GM12878 (cell line): Measurements from ENCODE around the gene MYLIP. TPM values are rescaled to one million over a fixed set of nuclear protein-coding genes. Genes with fewer than 3 reads are reported as not detected.

Experiments
- CEBPB ChIP-seq, 2 experiments: fragments of 150-350 bp in 1 of 2; IDR thresholded peaks; 2 replicates each; pipeline ENCODE4 v1.6.1; 2012 to 2014; ENCODE audit warnings: low read depth in 2 of 2, low read length in 2 of 2, borderline replicate concordance in 1 of 2, inconsistent platforms in 1 of 2
- CHD2 ChIP-seq: IDR thresholded peaks from 2 replicates; pipeline ENCODE4 v1.6.1; 2011; ENCODE audit warnings: low read depth, low read length, improper control_type of control experiment, borderline replicate concordance
- CREB1 ChIP-seq: IDR thresholded peaks from 2 replicates; pipeline ENCODE4 v1.6.1; 2012; ENCODE audit warnings: low read depth, mild to moderate bottlenecking, inconsistent platforms
- DPF2 ChIP-seq: fragments of 450-650 bp; IDR thresholded peaks from 2 replicates; pipeline ENCODE4 v1.6.1; 2017; ENCODE audit warnings: mild to moderate bottlenecking
- ETV6 ChIP-seq, 2 experiments: fragments of 450-650 bp in 1 of 2; IDR thresholded peaks in 1 of 2; conservative IDR thresholded peaks in 1 of 2; 2 replicates each; pipeline ENCODE4 v1.6.1; 2014; ENCODE audit warnings: antibody characterized with exemption in 1 of 2, borderline replicate concordance in 1 of 2, low read depth in 1 of 2, mild to moderate bottlenecking in 1 of 2, moderate library complexity in 1 of 2
- EZH2 ChIP-seq: IDR thresholded peaks from 2 replicates; pipeline ENCODE4 v1.6.1; 2012; ENCODE audit warnings: low read depth, mild to moderate bottlenecking, control low read depth, inconsistent platforms, low read length, borderline replicate concordance; ENCODE audit not compliant: control insufficient read depth
- FOXM1 ChIP-seq: IDR thresholded peaks from 2 replicates; pipeline ENCODE4 v1.6.1; 2012; ENCODE audit warnings: low read depth, mild to moderate bottlenecking, inconsistent platforms, low read length, moderate library complexity
- MTA2 ChIP-seq: fragments of 450-650 bp; IDR thresholded peaks from 2 replicates; pipeline ENCODE4 v1.6.1; 2016; ENCODE audit warnings: low read depth, mild to moderate bottlenecking, moderate library complexity
- NFYA ChIP-seq: IDR thresholded peaks from 2 replicates; pipeline ENCODE4 v1.6.1; 2011; ENCODE audit warnings: low read depth, mild to moderate bottlenecking, low read length, improper control_type of control experiment, borderline replicate concordance
- NFYB ChIP-seq: IDR thresholded peaks from 2 replicates; pipeline ENCODE4 v1.6.1; 2011; ENCODE audit warnings: low read depth, mild to moderate bottlenecking, low read length, improper control_type of control experiment, moderate library complexity; ENCODE audit not compliant: insufficient read depth
- NR2F1 ChIP-seq: fragments of 450-650 bp; conservative IDR thresholded peaks from 2 replicates; pipeline ENCODE4 v1.6.1; 2017; ENCODE audit warnings: mild to moderate bottlenecking
- PAX5 ChIP-seq: IDR thresholded peaks from 2 replicates; pipeline ENCODE4 v1.6.1; 2011; ENCODE audit warnings: low read depth, low read length, borderline replicate concordance
- POU2F2 ChIP-seq: IDR thresholded peaks from 3 replicates; pipeline ENCODE4 v1.6.1; 2011; ENCODE audit warnings: low read depth, mild to moderate bottlenecking, low read length, borderline replicate concordance
- RUNX3 ChIP-seq: IDR thresholded peaks from 2 replicates; pipeline ENCODE4 v1.6.1; 2012; ENCODE audit warnings: low read length, inconsistent platforms
- SIN3A ChIP-seq: IDR thresholded peaks from 2 replicates; pipeline ENCODE4 v1.6.1; 2012; ENCODE audit warnings: low read depth, low read length, improper control_type of control experiment
- SMAD1 ChIP-seq: fragments of 450-650 bp; IDR thresholded peaks from 2 replicates; pipeline ENCODE4 v1.6.1; 2018; ENCODE audit warnings: mild to moderate bottlenecking, low read depth; ENCODE audit not compliant: partially characterized antibody
- SMAD5 ChIP-seq: IDR thresholded peaks from 2 replicates; pipeline ENCODE4 v1.6.1; 2016; ENCODE audit warnings: antibody characterized with exemption, low read depth
- TBL1XR1 ChIP-seq: IDR thresholded peaks from 2 replicates; pipeline ENCODE4 v1.6.1; 2012; ENCODE audit warnings: low read depth, low read length, improper control_type of control experiment
- USF1 ChIP-seq: IDR thresholded peaks from 2 replicates; pipeline ENCODE4 v1.6.1; 2011; ENCODE audit warnings: borderline replicate concordance, low read depth, mild to moderate bottlenecking, moderate library complexity, mixed read lengths, low read length; ENCODE audit not compliant: insufficient read depth; ENCODE audit errors: extremely low read length
- WRNIP1 ChIP-seq: IDR thresholded peaks from 2 replicates; pipeline ENCODE4 v1.6.1; 2011; ENCODE audit warnings: low read depth, low read length, improper control_type of control experiment, borderline replicate concordance
- ZBTB40 ChIP-seq: fragments of 450-650 bp; IDR thresholded peaks from 2 replicates; pipeline ENCODE4 v1.6.1; 2016; ENCODE audit warnings: mild to moderate bottlenecking, moderate library complexity, borderline replicate concordance
- ZNF217 ChIP-seq: fragments of 450-650 bp; IDR thresholded peaks from 2 replicates; pipeline ENCODE4 v1.6.1; 2017; ENCODE audit warnings: antibody characterized with exemption, mild to moderate bottlenecking
- ZNF622 ChIP-seq: fragments of 450-650 bp; IDR thresholded peaks from 2 replicates; pipeline ENCODE4 v1.6.1; 2017; ENCODE audit warnings: mild to moderate bottlenecking, inconsistent platforms
- polyA plus RNA-seq, 11 experiments: library from polyadenylated mRNA; depleted of rRNA in 4 of 11; unstranded in 6 of 11; stranded (reverse) in 5 of 11; fragments of >200 nt; fragmentation: Nextera tagmentation in 4 of 11; fragmentation: Illumina TruSeq in 1 of 11; extraction: Ambion mirVana in 4 of 11; extraction: Trizol in 1 of 11; gene quantifications; 1 replicate in 1 of 11; 2 replicates in 10 of 11; pipeline versions ENCODE4 v1.2.1 to v1.2.3, GENCODE V29; 2011 to 2016; ENCODE audit warnings: inconsistent platforms in 2 of 11, missing spikeins in 2 of 11, low read depth in 1 of 11
- total RNA-seq, 4 experiments: library from RNA; depleted of rRNA in 3 of 4; stranded (reverse); fragments of >200 nt in 3 of 4; fragmentation: Illumina TruSeq in 1 of 4; extraction: Trizol in 1 of 4; gene quantifications; 2 replicates each; pipeline versions ENCODE4 v1.2.1 to v1.2.3, GENCODE V29; 2013 to 2021

MYLIP gene
- total and polyA plus RNA-seq, 10 of the 15 experiments (the other 5 are each of a cell fraction or from before 2014, with no cell fraction given), result 5.3 to 123 (median 12.5) TPM

GRCh38 chr6:16129623-16130401 lies 926 bp downstream of the MYLIP start (continued):
- no peak for TF ChIP-seq FOXM1
- TF ChIP-seq SMAD1, result peak; percentile 8
- TF ChIP-seq CHD2, result no peak
- TF ChIP-seq NR2F1, result no peak
- TF ChIP-seq SIN3A, result no peak
- no peak for TF ChIP-seq NFYB
- TF ChIP-seq CREB1, result no peak
- TF ChIP-seq ZNF217, result no peak
- TF ChIP-seq USF1, result no peak
- TF ChIP-seq WRNIP1, result no peak
- TF ChIP-seq NFYA, result no peak
- no peak for TF ChIP-seq ZNF622
- no peak for TF ChIP-seq CEBPB (IDR thresholded peaks at IDR 0.05; ENCODE audit: borderline replicate concordance in 1 of 2, low read depth in 2 of 2, low read length in 2 of 2)
- no peak for TF ChIP-seq TBL1XR1
- TF ChIP-seq SMAD5, result no peak
- TF ChIP-seq POU2F2, result no peak
- no peak for TF ChIP-seq EZH2
- TF ChIP-seq PAX5, result no peak
- TF ChIP-seq DPF2, result 0 out of 2 replicates have a peak, but pooled peaks have one; percentile 3
- 0 out of 2 replicates have a peak, but pooled peaks have one; percentile 7 for TF ChIP-seq RUNX3
- no peak for TF ChIP-seq ETV6 (conservative IDR thresholded peaks at IDR 0.05 in 1 of 2, IDR thresholded peaks at IDR 0.05 in 1 of 2; ENCODE audit: borderline replicate concordance in 1 of 2, low read depth in 1 of 2)
- no peak for TF ChIP-seq MTA2
- no peak for TF ChIP-seq ZBTB40
